NCI-H226 (cell line): ENCODE measurements around the gene CSRP1.
A peak's percentile ranks its signal among the peaks of the same experiment; 100 is the strongest.
"Not testable (repeated sequence)": the region's sequence is repeated elsewhere in the genome, so short reads cannot be mapped to it uniquely, and the experiment has no call there.

ENCODE experiments used
- DNase-seq: peaks from one replicate; pipeline ENCODE4 v3.0.0-alpha.2; 2015

Gene CSRP1

DNA sequence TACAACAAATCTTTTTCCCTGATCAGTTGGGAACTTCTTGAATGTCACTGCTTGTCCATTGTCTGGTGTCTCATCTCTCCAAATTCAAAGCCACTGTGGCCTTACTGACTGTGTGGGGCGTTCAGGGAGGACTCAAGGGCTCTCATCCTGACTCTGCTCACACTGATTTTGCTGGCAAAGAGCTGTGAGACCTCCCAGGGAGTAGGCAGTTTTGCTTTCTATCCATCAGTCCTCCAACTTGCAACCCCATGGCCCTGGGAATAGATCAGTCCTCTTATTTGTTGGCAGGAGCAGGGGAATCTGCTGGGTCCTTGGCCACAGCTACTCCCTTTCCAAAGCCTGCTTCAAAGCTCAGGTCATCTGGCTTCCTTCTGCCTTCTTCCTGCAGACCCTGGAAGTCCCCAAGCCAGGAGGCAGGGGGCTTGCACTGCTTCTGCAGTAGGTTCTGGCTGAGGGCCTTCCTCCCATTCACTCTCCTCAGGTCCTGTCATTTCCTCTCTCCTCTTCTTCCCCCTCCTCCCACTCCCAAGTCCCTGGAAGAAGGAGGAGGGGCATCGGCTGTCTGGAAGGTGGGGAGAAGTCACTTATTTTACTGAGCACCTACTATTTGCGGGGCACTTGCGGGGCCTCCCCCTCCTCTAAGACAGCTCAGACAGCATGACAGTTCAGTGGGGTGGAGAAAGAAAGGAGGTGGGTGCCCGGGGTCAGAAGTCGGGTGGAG is 31.1 kb upstream of the CSRP1 start:
- no peak for DNase-seq

DNA sequence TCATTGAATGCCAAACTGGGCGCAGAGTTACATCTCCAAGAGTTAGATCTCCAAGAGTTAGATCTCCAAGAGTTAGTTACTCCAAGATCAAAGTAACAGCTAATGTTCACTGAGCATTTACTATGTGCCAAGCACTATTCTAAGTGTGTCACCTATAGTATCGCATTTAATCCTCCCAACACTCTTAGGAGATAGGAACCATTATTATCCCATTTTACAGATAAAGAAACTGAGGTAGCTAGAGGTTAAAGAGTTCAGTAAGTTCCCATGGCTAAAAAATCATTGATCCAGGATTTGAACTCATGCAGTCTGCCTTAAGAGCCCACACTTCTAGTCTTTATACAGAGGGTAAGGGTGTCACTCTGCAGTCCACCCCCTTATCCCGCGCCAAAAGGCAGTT is 30.5 kb upstream of the CSRP1 start:
- no peak for DNase-seq

DNA sequence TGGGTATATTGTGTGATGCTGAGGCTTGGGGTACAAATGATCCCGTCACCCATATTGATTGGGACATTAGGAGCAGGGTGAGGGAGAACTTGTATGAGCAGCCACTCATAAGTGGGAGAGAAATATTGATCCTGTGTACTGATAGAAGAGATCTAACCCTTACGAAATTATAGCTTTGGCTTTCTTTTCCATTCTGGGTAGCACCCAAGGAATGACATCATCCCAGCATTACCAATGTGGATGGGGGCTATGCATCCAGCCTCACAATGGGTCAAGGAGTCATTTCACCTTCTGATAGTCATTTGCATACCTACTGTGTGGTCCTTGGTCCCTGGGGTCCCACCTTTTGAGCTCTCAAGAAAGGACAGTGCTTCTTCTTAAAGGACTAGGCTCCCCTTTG is 30.1 kb upstream of the CSRP1 start:
- DNase-seq = no peak

DNA sequence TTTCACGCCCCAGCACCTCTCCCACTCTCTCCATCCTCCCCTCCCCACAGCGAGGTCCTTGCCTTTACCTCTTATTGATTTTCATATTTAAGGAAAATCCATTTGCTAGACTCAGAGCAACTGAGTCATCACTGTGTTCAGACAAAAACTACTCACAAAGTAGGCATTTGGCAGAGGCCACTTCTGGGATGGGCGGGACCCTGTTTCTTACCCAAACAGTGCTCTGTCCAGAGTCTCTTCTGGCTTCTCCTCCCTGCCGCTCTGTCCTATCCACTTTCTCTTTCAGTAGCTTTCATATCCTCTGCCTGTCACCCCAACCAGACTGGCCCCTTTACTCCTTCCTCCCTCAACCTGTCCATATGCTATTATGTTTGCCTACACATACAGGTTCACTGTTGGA is 29.6 kb upstream of the CSRP1 start:
- DNase-seq = peak; percentile 55

DNA sequence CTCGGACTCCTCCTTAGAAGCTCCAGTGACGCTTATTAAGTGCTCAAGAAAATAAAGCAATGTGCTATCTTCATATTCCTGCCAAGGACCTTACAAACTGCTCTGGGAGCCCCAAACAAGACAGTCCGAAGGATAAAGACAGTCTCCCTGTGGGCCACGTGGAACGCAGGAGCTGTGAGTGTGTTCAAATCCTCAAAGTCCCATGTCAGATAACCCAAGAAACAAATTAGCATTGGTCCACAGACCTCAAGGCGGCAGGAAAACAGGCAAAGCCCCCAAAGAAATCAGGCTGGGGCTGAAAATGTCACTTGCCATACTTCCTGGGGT is 29.0 kb upstream of the CSRP1 start:
- no peak for DNase-seq

DNA sequence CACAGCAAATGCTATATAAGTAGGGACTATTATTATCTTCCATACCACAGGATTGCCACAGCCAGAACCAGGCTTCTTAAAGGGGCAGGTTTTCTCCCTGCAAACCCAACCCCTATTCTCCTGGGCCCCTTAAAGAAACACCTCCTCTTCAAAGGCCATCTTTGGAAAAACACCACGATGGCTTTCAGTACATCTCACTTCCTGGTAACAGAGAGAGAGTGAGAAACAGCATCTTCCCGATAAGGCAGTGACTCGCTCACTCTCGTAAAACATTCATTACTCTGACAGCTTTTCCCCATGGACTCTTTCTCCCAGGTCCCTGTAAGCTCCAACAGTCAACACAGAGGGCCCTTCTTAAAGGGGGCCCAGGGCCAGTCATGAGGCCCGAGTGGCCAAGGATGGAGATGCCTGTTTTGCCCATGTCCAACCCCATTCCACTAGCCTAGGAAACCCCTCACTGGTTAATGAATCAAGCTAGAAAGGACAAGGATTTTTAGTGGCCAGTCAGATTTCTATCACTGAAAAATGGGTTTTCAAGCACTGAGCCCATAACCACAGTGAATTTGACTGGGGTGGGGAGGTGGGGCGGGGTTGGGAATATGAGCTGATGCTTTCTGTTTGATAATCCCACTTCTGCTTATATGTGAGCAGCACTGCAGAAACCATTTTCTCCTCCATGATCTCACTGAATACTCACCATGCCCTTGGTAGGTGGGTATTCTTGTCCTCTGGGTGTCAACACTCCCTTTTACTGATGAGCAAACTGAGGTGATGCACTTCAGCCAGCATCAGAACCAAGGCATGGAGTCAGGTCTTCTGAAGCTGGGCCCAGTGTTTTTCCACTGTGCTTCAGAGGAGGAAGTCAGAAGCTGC is 28.4 kb upstream of the CSRP1 start:
- peak; percentile 56 for DNase-seq

DNA sequence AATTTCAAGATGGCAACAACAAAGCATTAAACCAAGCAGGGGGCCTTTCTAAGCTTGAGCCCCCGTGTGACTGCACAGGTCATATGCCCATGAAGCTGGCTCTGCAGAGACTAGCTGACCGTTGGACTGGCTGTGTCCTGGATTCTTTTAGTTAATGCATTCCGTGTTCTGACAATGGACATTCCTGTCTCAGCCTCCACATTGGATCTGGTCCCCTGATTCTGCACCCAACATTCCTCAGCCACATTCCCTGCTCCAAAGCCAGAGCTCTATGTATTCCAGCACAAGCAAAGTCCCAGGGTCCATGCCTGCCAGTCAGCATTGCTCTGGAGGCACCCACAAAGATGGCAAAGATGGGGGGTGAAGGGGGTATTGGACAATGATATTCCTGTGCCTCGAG is 26.9 kb upstream of the CSRP1 start:
- DNase-seq = no peak

DNA sequence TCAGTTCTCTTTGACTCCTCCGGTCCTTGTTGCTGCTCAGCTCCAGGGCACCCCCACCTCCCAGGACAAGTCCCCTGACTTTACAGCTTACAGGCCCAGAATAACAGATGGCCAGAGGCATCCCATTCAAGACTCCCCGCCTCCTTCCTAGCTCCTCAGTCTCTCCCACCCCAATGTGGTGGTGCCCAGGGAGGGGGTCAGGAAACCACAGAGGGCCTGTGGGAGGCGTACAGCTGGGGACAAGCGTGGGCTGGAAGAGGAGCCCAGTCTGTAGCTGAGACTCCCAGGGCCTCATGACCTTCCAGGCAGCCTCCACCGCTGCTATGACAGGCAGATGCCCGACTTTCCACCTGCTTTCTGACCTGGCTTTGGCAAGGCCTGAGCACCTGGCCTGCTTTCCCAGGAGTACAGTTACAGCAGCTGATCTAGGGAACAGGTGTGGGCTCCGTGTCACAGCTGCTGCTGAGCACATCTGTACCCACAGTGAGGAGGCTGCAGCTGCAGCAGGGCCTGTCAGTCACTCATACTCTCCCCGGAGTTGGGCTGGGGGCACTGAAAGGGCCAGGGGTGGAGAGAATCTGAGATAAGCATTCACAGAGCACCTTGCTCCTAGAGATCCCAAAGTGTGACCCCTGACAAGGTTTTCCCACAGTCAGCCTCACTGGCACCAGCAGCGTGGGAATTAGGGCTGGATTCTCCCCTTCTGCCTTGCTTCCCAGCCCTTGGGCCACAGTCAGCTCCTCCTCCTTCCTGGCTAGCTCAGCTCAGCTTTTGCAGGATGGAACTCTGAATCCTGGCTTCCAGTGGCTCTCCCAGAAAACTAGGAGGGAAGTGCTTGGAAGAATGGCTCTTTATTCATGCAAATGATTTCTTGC is 24.9 kb upstream of the CSRP1 start:
- DNase-seq = no peak

DNA sequence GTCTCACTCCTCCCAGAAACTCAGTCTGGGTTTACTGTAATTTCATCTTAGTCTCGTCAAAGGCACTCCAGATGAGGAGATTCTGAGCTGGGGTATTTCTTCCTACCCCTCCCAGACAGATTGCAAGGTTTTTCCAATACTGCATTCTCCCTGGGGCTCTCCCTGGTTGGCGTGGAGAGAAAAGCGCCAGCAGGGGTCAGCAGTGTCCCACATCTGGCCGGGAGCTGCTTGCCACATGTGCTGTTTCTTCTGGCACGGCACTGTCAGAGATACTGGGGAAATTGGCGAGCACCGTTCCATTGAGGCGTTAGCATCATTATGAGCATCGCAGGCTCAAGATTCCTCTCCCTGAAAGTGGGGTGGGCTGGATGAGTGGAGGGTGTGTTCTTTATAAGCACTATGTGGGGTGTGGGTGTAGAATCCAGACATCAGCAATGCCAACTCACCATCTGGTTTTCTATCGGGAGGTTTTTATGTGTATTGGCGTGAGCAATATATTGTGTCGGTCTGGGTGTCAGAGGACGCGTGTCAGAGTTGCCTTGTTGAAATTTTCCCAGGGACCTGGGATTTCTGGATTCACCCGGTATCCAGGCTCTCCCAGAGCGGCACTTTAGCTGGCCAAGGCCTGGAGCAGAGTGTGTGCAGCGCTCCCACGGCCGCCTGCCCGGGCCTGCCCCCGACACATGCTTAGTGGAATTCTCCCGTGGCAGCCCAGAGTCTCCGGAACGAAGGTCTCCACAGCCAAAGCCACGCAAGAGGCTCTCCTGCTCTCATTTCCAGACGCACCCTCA is 24.0 kb upstream of the CSRP1 start:
- DNase-seq = no peak

DNA sequence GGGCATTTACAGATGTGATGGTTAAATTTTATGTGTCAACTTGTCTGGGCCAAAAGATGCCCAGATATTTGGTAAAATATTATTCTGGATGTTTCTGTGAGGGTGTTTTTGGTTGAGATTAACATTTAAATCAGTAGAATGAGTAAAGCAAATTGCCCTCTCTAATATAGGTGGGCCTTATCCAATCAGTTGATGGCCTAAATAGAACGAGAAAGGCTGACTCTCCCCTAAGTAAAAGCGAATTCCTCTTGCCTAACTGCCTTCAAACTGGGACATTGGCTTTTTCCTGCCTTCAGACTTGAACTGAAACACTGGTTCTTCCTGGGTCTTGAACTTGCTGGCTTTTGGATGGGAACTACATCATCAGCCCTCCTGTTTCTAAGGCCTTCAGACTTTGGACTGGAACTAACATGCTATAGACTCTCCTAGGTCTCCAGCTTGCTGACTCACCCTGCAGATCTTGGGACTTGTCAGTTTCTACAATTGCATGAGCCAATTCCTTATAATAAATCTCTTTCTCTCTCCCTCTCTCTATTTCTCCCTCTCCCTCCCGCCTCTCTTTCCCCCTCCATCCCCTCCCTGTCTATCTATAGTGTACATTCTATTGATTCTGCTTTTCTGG is 21.8 kb upstream of the CSRP1 start:
- DNase-seq = no peak

DNA sequence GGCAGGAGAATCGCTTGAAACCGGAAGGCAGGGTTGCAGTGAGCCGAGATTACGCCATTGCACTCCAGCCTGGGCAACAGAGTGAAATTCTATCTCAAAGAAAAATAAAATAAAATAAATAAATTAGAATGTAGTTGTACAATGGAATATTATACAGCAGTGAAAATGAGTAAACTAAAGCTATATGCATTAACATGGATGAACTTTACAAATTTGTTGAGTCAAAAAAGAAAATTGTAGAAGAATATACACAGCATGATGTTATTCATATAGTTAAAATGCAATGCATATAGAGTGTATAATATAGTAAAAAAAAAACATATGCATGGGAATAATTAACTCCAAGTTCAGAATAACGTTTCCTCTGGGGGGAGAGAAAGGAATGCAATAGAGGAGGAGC is 21.0 kb upstream of the CSRP1 start:
- DNase-seq = no peak

DNA sequence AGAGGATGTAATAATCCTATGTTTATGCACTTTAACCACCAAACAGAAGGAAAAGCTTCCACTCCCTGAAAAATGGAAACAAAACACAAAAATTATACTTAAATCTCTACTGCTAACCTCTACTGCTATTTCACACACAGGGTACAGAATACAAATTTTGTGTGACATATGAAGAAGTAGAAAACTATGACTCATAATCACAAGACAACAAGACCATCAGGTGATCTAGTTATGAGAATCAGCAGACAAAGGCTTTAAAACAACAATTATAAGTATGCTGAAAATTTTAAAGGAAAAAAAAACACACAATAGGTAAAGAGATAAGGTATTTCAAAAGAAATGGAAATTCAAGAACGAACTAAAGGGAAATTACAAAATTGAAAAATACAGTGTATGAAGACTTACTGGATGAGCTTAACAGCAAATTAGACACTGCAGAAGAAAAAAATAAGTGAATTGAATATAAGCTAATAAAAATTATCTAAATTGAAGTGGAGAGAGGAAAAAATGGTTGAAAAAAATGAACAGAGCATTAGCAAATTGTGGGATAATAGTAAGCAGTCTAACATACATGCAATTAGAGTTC is 18.4 kb upstream of the CSRP1 start:
- no peak for DNase-seq

DNA sequence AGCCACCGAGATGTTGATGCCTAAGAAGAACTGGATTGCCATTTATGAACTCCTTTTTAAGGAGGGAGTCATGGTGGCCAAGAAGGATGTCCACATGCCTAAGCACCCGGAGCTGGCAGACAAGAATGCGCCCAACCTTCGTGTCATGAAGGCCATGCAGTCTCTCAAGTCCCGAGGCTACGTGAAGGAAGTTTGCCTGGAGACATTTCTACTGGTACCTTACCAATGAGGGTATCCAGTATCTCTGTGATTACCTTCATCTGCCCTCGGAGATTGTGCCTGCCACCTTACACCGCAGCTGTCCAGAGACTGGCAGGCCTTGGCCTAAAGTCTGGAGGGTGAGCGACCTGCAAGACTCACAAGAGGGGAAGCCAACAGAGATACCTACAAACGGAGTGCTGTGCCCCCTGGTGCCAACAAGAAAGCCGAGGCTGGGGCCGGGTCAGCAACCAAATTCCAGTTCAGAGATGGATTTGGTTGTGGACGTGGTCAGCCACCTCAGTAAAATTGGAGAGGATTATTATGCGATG is 13.2 kb upstream of the CSRP1 start:
- DNase-seq = not testable (repeated sequence)

DNA sequence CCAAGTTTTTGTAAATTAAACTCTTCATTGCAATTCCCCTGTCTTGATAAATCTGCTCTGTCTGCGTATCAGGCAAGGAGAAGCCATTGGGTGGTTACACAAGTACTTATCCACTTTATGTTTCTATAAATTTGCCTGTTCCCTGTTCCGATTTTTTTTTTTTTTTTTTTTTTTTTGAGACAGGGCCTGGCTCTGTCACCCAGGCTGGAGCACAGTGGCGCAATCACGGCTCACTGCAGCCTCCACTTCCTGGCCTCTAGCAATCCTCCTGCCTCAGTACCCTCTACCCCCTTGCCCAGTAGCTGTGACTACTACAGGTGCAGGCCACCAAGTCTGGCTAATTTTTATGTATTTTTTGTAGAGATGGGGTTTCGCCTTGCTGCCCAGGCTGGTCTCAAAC is 11.1 kb upstream of the CSRP1 start:
- DNase-seq = no peak

DNA sequence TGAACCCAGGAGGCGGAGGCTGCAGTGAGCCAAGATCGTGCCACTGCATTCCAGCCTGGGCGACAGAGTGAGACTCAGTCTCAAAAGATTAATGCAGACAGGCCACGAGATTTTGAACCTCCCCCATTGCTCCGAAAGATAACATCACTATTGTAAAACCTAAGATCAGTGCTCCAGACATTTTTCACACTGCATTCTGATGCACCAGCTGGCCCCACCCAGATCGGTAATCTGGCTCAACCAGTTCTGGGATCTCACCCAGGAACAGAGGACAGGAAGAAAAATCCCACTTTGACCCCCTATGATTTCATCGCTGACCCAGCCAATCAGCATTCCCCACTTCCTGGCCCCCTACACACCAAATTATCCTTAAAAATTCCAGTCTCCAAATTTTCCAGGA is 10.7 kb upstream of the CSRP1 start:
- DNase-seq = peak; percentile 66

DNA sequence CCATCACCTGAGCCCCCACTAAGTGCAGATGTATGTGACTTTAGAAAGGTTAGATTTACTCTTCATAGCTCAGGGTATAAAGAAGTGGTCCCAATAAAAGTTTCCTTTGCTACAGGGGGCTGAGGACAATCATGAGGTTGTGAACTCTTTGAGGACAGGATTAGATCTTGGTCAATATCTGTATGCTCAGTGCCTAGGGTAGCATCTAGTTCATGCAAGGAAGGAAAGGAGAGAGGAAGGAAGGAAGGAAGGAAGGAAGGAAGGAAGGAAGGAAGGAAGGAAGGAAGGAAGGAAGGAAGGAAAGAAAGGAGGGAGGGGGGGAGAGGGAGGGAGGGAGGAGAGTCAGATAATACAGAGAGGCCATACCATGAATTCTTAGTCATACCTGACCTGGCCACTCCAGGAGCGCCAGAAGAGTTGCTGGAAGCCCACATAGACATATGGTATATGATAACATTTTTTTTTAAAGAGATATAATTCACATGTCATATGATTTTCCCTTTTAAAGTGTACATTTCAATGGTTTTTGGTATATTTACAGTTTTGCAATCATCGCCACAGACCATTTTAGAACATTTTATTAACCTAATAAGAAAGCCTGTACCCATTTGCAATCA is 9.7 kb upstream of the CSRP1 start:
- no peak for DNase-seq

DNA sequence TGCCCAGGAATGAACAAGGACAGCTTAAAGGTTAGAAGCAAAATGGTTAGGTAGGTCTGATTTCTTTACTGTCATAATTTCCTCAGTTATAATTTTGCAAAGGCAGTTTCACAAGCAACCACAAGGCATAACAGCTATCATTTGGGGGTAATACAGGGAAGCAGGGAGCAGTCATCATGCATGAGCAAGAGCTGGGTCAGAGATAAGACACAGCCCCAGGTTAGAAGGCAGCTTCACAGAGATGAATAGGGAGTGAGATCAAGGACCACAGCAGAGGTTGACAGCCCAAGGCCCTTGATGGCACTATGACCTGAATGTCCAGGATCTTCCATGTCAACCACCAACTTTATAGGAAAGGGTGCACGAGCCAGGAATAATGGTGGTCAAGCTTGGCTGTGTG is 9.0 kb upstream of the CSRP1 start:
- peak; percentile 79 for DNase-seq

DNA sequence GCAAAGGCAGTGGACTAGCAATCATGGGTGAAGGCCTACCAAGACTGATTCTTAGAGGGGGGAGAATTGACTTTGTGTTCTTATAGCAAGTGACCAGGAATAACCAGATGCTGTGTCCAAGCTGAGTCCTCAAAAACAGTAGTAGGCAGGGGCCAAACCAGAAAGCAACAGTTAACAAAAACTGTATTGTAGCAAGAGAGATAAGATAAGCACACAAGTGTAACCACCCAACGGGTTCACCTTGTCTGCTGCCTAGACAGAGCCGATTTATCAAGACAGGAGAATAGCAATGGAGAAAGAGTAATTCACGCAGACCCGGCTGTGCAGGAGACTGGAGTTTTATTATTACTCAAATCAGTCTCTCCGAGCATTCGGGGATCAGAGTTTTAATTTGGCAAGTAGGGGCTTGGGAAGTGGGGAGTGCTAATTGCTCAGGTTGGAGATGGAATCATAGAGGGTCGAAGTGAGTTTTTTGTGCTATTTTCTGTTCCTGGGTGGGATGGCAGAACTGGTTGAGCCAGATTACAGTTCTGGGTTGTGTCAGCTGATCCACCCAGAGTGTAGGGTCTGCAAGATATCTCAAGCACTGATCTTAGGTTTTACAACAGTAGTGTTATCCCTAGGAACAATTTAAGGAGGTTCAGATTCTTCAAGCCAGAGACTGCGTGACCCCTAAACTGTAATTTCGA is 8.3 kb upstream of the CSRP1 start:
- DNase-seq = no peak

DNA sequence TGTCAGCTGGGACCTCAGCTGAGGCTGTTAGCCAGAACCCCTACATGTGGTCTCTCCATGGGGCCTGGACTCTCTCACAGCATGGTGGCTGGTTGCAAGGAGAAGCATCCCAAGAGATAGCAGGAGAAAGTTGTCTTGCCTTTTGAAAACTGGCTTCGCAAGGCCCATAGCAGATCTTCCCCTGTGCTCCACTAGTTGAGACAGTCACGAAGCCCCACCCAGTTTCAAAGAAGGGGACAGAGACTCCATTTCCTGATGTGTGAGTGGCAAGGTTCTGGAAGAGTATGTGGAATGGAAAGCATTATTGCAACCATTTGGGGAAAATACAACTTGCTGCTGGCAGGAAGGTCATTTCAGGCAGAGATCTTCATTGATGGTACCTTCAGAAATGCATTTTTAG is 7.5 kb upstream of the CSRP1 start:
- no peak for DNase-seq

DNA sequence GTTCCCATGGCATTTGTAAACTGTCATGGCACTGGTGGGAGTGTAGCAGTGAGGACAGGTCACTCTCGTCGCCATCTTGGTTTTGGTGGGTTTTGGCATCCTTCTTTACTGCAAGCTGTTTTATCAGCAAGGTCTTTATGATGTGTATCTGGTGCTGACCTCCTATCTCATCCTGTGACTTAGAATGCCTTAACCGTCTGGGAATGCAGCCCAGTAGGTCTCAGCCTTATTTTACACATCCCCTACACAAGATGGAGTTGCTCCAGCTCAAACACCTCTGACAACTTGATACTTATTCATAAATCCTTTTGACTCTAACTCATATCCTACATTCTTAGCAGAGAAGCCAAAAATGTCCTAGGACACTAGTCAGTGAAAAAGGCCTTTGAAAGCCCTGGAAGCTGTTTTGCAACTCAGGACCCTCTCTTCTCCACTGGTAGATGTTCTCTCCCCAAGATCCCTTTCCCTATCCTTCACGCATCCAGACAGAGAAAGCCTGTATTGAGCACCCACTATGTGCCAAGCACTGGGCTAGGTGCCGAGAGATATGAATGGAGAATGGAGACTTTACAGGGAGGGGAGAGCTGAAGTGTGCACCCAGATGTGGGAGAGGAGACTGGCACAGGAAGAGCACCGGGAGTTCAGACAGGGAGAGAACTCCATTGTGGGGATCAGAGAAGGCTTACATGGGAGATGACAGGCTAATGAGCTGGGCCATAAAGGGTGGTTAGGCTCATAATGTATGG is 6.7 kb upstream of the CSRP1 start:
- DNase-seq = no peak
